SK-N-SH (cell line): ENCODE data around the gene TOR1A. TPM values are rescaled to one million over a fixed set of nuclear protein-coding genes. Genes with fewer than 3 reads are reported as not detected.
A peak's percentile ranks its signal among the peaks of the same experiment; 100 is the strongest.

ENCODE experiments used
- CTCF ChIA-PET: fragments of 300-600, 350-600 bp; formaldehyde crosslinking; extraction: SDS; loops from one replicate; lab custom pipeline; 2021; lab: Yijun Ruan, JAX
- POLR2A ChIA-PET: fragments of 350-600 bp; sonication (Branson Sonifier 250); formaldehyde crosslinking; extraction: SDS; loops from one replicate; lab custom pipeline; 2020; ENCODE audit warnings: antibody characterized with exemption, inconsistent platforms; lab: Yijun Ruan, JAX
- DNase-seq: peaks from one replicate; pipeline ENCODE4 v3.0.0; 2012
- H2AFZ ChIP-seq: fragments of 200-600 bp; sonication (generic); 2 replicates; pipeline ENCODE4 v1.8.1; 2016; ENCODE audit warnings: antibody characterized with exemption, mild to moderate bottlenecking, low read depth
- H3F3A ChIP-seq: fragments of 200-600 bp; sonication (generic); replicated peaks from 2 replicates; pipeline ENCODE3; 2016; ENCODE audit warnings: antibody characterized with exemption, mild to moderate bottlenecking; ENCODE audit not compliant: insufficient read depth
- H3K27ac ChIP-seq, 2 experiments: fragments of 200-500 bp in 1 of 2; fragments of 200-600 bp in 1 of 2; sonication (Bioruptor generic) in 1 of 2; sonication (generic), shearing (Covaris generic) in 1 of 2; 2 replicates each; pipeline versions ENCODE4 v1.5.1 to v1.6.1; 2014 to 2016; ENCODE audit warnings: low read depth in 2 of 2, inconsistent platforms in 1 of 2, low read length in 1 of 2, mild to moderate bottlenecking in 1 of 2, mixed read lengths in 1 of 2
- H3K27me3 ChIP-seq: fragments of 200-600 bp; sonication (generic), shearing (Covaris generic); 2 replicates; pipeline ENCODE4 v1.6.1; 2016; ENCODE audit warnings: mixed run types; ENCODE audit not compliant: insufficient read depth
- H3K36me3 ChIP-seq, 2 experiments: fragments of 200-500 bp in 1 of 2; fragments of 200-600 bp in 1 of 2; sonication (Bioruptor generic) in 1 of 2; sonication (generic) in 1 of 2; replicated peaks in 1 of 2; 2 replicates each; pipeline versions ENCODE3 to v1.5.1; 2014 to 2016; ENCODE audit warnings: low read length in 1 of 2, mild to moderate bottlenecking in 1 of 2; ENCODE audit not compliant: insufficient read depth in 2 of 2, control insufficient read depth in 1 of 2
- H3K4me1 ChIP-seq, 2 experiments: fragments of 200-500 bp in 1 of 2; fragments of 200-600 bp in 1 of 2; sonication (Bioruptor generic) in 1 of 2; sonication (generic), shearing (Covaris generic) in 1 of 2; 2 replicates each; pipeline versions ENCODE4 v1.5.1 to v1.6.1; 2014 to 2016; ENCODE audit warnings: low read depth in 1 of 2, low read length in 1 of 2, mixed run types in 1 of 2; ENCODE audit not compliant: insufficient read depth in 2 of 2, control insufficient read depth in 1 of 2
- H3K4me2 ChIP-seq: fragments of 200-600 bp; sonication (generic), shearing (Covaris generic); 2 replicates; pipeline ENCODE4 v1.6.1; 2017; ENCODE audit warnings: mixed run types
- H3K4me3 ChIP-seq, 2 experiments: fragments of 200-500 bp in 1 of 2; fragments of 200-600 bp in 1 of 2; sonication (Bioruptor generic) in 1 of 2; sonication (generic), shearing (Covaris generic) in 1 of 2; 2 replicates each; pipeline versions ENCODE4 v1.5.1 to v1.8.1; 2014 to 2016; ENCODE audit warnings: low read depth in 2 of 2, inconsistent platforms in 1 of 2, low read length in 1 of 2, mild to moderate bottlenecking in 1 of 2, mixed read lengths in 1 of 2, moderate library complexity in 1 of 2
- H3K79me2 ChIP-seq: fragments of 200-600 bp; sonication (generic); 2 replicates; pipeline ENCODE4 v1.8.1; 2017; ENCODE audit warnings: mild to moderate bottlenecking; ENCODE audit not compliant: insufficient read depth
- H3K9ac ChIP-seq: fragments of 200-600 bp; sonication (generic); 2 replicates; pipeline ENCODE4 v1.6.1; 2017; ENCODE audit warnings: mixed run types
- H3K9me2 ChIP-seq: fragments of 200-600 bp; sonication (generic); 2 replicates; pipeline ENCODE4 v1.6.1; 2017; ENCODE audit warnings: mixed run types
- H3K9me3 ChIP-seq: fragments of 200-600 bp; sonication (generic); 2 replicates; pipeline ENCODE4 v1.6.1; 2017; ENCODE audit warnings: mixed run types, mild to moderate bottlenecking, moderate library complexity
- H4K20me1 ChIP-seq: fragments of 200-600 bp; sonication (generic); 2 replicates; pipeline ENCODE4 v1.6.1; 2017; ENCODE audit warnings: mild to moderate bottlenecking, mixed run types; ENCODE audit not compliant: insufficient read depth
- EP300 ChIP-seq, 2 experiments: IDR thresholded peaks; 2 replicates each; pipeline versions ENCODE4 v1.4.0 to v1.6.1; 2012; ENCODE audit warnings: borderline replicate concordance in 1 of 2, low read depth in 1 of 2, low read length in 1 of 2
- FOXJ3 ChIP-seq: sonication (generic); formaldehyde crosslinking; IDR thresholded peaks from 2 replicates; pipeline ENCODE4 v1.5.1; 2020; ENCODE audit warnings: mild to moderate bottlenecking, missing genetic modification reagents
- GABPA ChIP-seq: IDR thresholded peaks from 2 replicates; pipeline ENCODE4 v1.4.0; 2012; ENCODE audit warnings: low read depth, mild to moderate bottlenecking
- GATA2 ChIP-seq: sonication (generic); formaldehyde crosslinking; IDR thresholded peaks from 2 replicates; pipeline ENCODE4 v1.5.0; 2020; ENCODE audit warnings: mild to moderate bottlenecking, missing genetic modification reagents
- MAX ChIP-seq: IDR thresholded peaks from 2 replicates; pipeline ENCODE4 v1.4.0; 2012; ENCODE audit warnings: low read depth
- NFIC ChIP-seq: IDR thresholded peaks from 2 replicates; pipeline ENCODE4 v1.4.0; 2012; ENCODE audit warnings: borderline replicate concordance
- POLR2AphosphoS5 ChIP-seq: IDR thresholded peaks from 2 replicates; pipeline ENCODE4 v1.6.1; 2012; ENCODE audit warnings: low read depth, low read length
- RAD21 ChIP-seq: IDR thresholded peaks from 2 replicates; pipeline ENCODE4 v1.6.1; 2012; ENCODE audit warnings: mild to moderate bottlenecking, low read length
- RCOR1 ChIP-seq: fragments of 150-350 bp; IDR thresholded peaks from 2 replicates; pipeline ENCODE4 v1.6.1; 2017; ENCODE audit warnings: antibody characterized with exemption, low read length
- RFX5 ChIP-seq: IDR thresholded peaks from 2 replicates; pipeline ENCODE4 v1.6.1; 2012; ENCODE audit warnings: mild to moderate bottlenecking, improper control_type of control experiment, low read length
- RXRA ChIP-seq: IDR thresholded peaks from 2 replicates; pipeline ENCODE4 v1.4.0; 2012; ENCODE audit warnings: low read depth, mild to moderate bottlenecking, borderline replicate concordance
- SIN3A ChIP-seq: IDR thresholded peaks from 2 replicates; pipeline ENCODE4 v1.6.1; 2012; ENCODE audit warnings: low read depth, mild to moderate bottlenecking, low read length, moderate library complexity, borderline replicate concordance
- TAF1 ChIP-seq: IDR thresholded peaks from 2 replicates; pipeline ENCODE4 v1.6.1; 2012; ENCODE audit warnings: low read depth, mild to moderate bottlenecking, low read length, moderate library complexity, borderline replicate concordance
- TCF12 ChIP-seq: IDR thresholded peaks from 2 replicates; pipeline ENCODE4 v1.4.0; 2012
- TEAD4 ChIP-seq: IDR thresholded peaks from 2 replicates; pipeline ENCODE4 v1.4.0; 2012; ENCODE audit warnings: mild to moderate bottlenecking, borderline replicate concordance; ENCODE audit not compliant: insufficient read depth
- WGBS: methylation state at CpG from one replicate; pipeline ENCODE4 v1.1.6; 2017; ENCODE audit warnings: low lambda C conversion rate; 5-methylcytosine and 5-hydroxymethylcytosine counted together
- polyA plus RNA-seq, 3 experiments: library from polyadenylated mRNA; depleted of rRNA; stranded (reverse); fragments of >200 nt; gene quantifications; 2 replicates each; pipeline ENCODE4 v1.2.3, GENCODE V29; 2012
- TF ChIP-seq, protein P1 (sequence below): fragments of 150-350 bp; IDR thresholded peaks from 2 replicates; pipeline ENCODE4 v1.6.1; 2016; ENCODE audit warnings: mild to moderate bottlenecking, low read depth, low read length

TOR1A gene
- polyA plus RNA-seq, 1 of the 3 experiments (the other 2 are of a cell fraction), result 85.3 TPM

DNA sequence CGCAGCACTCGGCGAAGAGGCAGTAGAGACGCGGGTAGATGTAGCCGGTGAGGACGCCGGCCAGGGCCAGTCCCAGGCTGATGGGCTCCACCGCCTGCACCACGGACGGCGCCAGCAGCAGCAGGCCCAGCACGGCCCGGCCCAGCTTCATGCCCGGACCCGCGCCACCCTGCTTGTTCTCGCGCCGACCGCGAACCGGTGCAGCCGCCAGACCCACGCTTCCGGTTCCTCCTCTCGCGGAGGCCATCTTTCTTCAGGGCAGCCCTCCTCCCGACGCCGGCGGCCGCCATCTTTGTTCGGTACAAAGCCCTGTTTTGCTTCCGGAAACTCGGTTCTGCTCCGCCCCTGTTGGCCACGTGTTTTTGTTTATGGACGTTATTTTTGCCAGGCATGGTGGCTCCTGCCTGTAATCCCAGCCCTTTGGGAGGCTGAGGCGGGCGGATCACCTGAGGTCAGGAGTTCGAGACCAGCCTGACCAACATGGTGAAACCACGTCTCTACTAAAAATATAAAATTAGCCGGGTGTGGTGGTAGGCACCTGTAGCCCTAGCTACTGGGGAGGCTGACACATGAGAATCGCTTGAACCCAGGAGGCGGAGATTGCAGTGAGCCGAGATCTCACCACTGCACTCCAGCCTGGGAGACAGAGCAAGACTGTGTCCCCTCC, at the start of gene TOR1A (continued):
- peak; percentile 99 for TF ChIP-seq MAX
- TF ChIP-seq SIN3A, result peak; percentile 96
- no peak for TF ChIP-seq RAD21
- no peak; the same call in 1 of the 2 replicates for TF ChIP-seq NFIC
- TF ChIP-seq, protein P1, sequence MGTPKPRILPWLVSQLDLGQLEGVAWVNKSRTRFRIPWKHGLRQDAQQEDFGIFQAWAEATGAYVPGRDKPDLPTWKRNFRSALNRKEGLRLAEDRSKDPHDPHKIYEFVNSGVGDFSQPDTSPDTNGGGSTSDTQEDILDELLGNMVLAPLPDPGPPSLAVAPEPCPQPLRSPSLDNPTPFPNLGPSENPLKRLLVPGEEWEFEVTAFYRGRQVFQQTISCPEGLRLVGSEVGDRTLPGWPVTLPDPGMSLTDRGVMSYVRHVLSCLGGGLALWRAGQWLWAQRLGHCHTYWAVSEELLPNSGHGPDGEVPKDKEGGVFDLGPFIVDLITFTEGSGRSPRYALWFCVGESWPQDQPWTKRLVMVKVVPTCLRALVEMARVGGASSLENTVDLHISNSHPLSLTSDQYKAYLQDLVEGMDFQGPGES, result no peak
- peak; percentile 75 for TF ChIP-seq FOXJ3 (CRISPR knock-in tag)
- TF ChIP-seq TCF12, result peak; percentile 60; the same call in 1 of the 2 replicates
- TF ChIP-seq EP300 (IDR thresholded peaks at IDR 0.05; ENCODE audit: borderline replicate concordance in 1 of 2, low read depth in 1 of 2, low read length in 1 of 2), result 0 out of 4 replicates have a peak, but pooled peaks of 1 of the 2 experiments have one; percentile 14
- no peak for TF ChIP-seq RFX5
- peak; percentile 70; the same call in 1 of the 2 replicates for TF ChIP-seq RCOR1
- peak; percentile 94 for TF ChIP-seq TAF1
- peak; percentile 88 for TF ChIP-seq POLR2AphosphoS5
- no peak; the same call in 1 of the 2 replicates for TF ChIP-seq RXRA

- H3K9me2 ChIP-seq, result no peaks in the 10 kb centered on the region
- ChIA-PET POLR2A (interaction anchor here (0.6 kb wide), 1 partner anchor 9 kb away, joined by 3 read pairs; no protein-coding TSS in a partner anchor), CTCF (no interaction called here)
- no peaks in the 10 kb centered on the region for H3K9me3 ChIP-seq
- peaks cover 0 to 17% of the 10 kb centered on the region in 2 experiments; a peak in 1 of 4 replicates for H3K4me1 ChIP-seq
- H3K36me3 ChIP-seq, result peaks cover 0 to 9% of the 10 kb centered on the region in 2 experiments
- H3K79me2 ChIP-seq, result no peaks in the 10 kb centered on the region
- H3K4me2 ChIP-seq, result no peak overlapping the region
- no peak overlapping the region for H2AFZ ChIP-seq
- no peak for DNase-seq
- no peak overlapping the region for H3K27ac ChIP-seq
- 97% methylated on average over 11 of the region's 11 CpGs for WGBS
- H3K4me3 ChIP-seq, result no peak overlapping the region
- H3K9ac ChIP-seq, result no peak overlapping the region
- no peaks in the 10 kb centered on the region for H4K20me1 ChIP-seq
- H3K27me3 ChIP-seq, result no peaks in the 10 kb centered on the region
- TF ChIP-seq RCOR1 (no peak), TEAD4 (no peak), SIN3A (no peak), GABPA (no peak), EP300 (IDR thresholded peaks at IDR 0.05; ENCODE audit: borderline replicate concordance in 1 of 2, low read depth in 1 of 2, low read length in 1 of 2) (no peak), TCF12 (no peak), GATA2 (no peak)
- TF ChIP-seq, protein P1, result no peak
- H3F3A ChIP-seq, result no peaks in the 10 kb centered on the region
Observed at GRCh38 chr9:129871046-129871445, 47.1 kb upstream of the TOR1A start.
